GM21447 (cell line): ENCODE data around the gene OLR1.

Experiments
- ATAC-seq: cut with Tn5 transposase; IDR thresholded peaks from one replicate; pipeline ENCODE4 v1.9.1; 2021; ENCODE audit not compliant: unreplicated experiment

OLR1 gene

GRCh38 chr12:10110256-10110844 is 61.6 kb downstream of the OLR1 start:
- no peak for ATAC-seq
